HepG2 (cell line): ENCODE data around the gene AVPR2. TPM values are rescaled to one million over a fixed set of nuclear protein-coding genes. Genes with fewer than 3 reads are reported as not detected.

ENCODE experiments used
- ATAC-seq: fragments of 200-7000 bp; cut with Tn5 transposase; 3 replicates; pipeline ENCODE4 v1.9.1; 2020; ENCODE audit warnings: mild to moderate bottlenecking, moderate library complexity
- BruUV-seq: library from RNA; stranded (reverse); fragments of 400-500 nt; replicated peaks from 2 replicates; lab custom pipeline; 2021; lab: Mats Ljungman, UMichigan
- CTCF ChIA-PET: fragments of 300-600 bp; formaldehyde crosslinking; extraction: SDS; loops from one replicate; lab custom pipeline; 2021; ENCODE audit warnings: low total read pairs, inconsistent platforms, low intra/inter-chr PET ratio; lab: Yijun Ruan, JAX
- POLR2A ChIA-PET: fragments of 350-600 bp; sonication (Branson Sonifier 250); formaldehyde crosslinking; loops from one replicate; lab custom pipeline; 2020; ENCODE audit warnings: antibody characterized with exemption, inconsistent platforms; lab: Yijun Ruan, JAX
- DNase-seq: peaks from one replicate; pipeline ENCODE4 v3.0.0-alpha.2; 2015; ENCODE audit warnings: low spot score
- FAIRE-seq: peaks from 3 replicates; lab custom pipeline; 2011; peaks lifted over from hg19 to GRCh38; lab: Jason Lieb, UNC
- H2AFZ ChIP-seq: one replicate; pipeline ENCODE4 v1.6.1; 2011; ENCODE audit warnings: low read length, inconsistent platforms
- H3K27ac ChIP-seq: fragments of 300-600 bp; 3 replicates; pipeline ENCODE4 v1.8.0; 2011; ENCODE audit warnings: mixed run types, mild to moderate bottlenecking, mixed read lengths, low read length, inconsistent platforms; ENCODE audit not compliant: insufficient read depth; ENCODE audit errors: extremely low read length
- H3K27me3 ChIP-seq, 2 experiments: fragments of 200-600 bp in 1 of 2; 2 replicates in 1 of 2; 3 replicates in 1 of 2; pipeline versions ENCODE4 v1.6.0 to v1.8.0; 2011; ENCODE audit warnings: low read length in 2 of 2, mild to moderate bottlenecking in 2 of 2, moderate library complexity in 2 of 2, inconsistent platforms in 1 of 2; ENCODE audit not compliant: insufficient read depth in 2 of 2, control insufficient read depth in 1 of 2
- H3K36me3 ChIP-seq, 2 experiments: fragments of 200-600 bp in 1 of 2; replicated peaks in 1 of 2; 2 replicates in 1 of 2; 3 replicates in 1 of 2; pipeline versions ENCODE4 v1.5.1 to v1.8.0; 2011; ENCODE audit warnings: low read length in 2 of 2, inconsistent platforms in 1 of 2; ENCODE audit not compliant: insufficient read depth in 2 of 2, control insufficient read depth in 1 of 2
- H3K4me1 ChIP-seq: 2 replicates; pipeline ENCODE4 v1.5.1; 2012; ENCODE audit warnings: low read length, inconsistent platforms; ENCODE audit not compliant: insufficient read depth
- H3K4me2 ChIP-seq: 2 replicates; pipeline ENCODE4 v1.6.0; 2011; ENCODE audit warnings: low read depth, low read length, inconsistent platforms
- H3K4me3 ChIP-seq, 3 experiments: fragments of 200-600 bp in 1 of 3; sonication (generic), shearing (Covaris generic) in 1 of 3; replicated peaks in 1 of 3; 2 replicates each; pipeline ENCODE4 v1.5.1; 2011 to 2016; ENCODE audit warnings: low read length in 3 of 3, inconsistent platforms in 2 of 3, low read depth in 2 of 3, mild to moderate bottlenecking in 2 of 3, control low read depth in 1 of 3, mixed read lengths in 1 of 3; ENCODE audit not compliant: insufficient read depth in 1 of 3
- H3K79me2 ChIP-seq: one replicate; pipeline ENCODE4 v1.6.1; 2011; ENCODE audit warnings: low read length, inconsistent platforms; ENCODE audit not compliant: insufficient read depth
- H3K9ac ChIP-seq: 2 replicates; pipeline ENCODE4 v1.6.0; 2011; ENCODE audit warnings: mild to moderate bottlenecking, low read depth, low read length, inconsistent platforms; ENCODE audit not compliant: insufficient read depth
- H3K9me3 ChIP-seq: 2 replicates; pipeline ENCODE4 v1.5.1; 2012; ENCODE audit warnings: mild to moderate bottlenecking, low read length
- H4K20me1 ChIP-seq: 2 replicates; pipeline ENCODE4 v1.6.0; 2011; ENCODE audit warnings: inconsistent platforms, mild to moderate bottlenecking, low read length, moderate library complexity; ENCODE audit not compliant: insufficient read depth
- AGO2 ChIP-seq: fragments of 200-400 bp; formaldehyde crosslinking; optimal IDR thresholded peaks from 2 replicates; pipeline ENCODE3; 2017; ENCODE audit warnings: mild to moderate bottlenecking, low read depth, low read length, moderate library complexity
- ARNTL ChIP-seq: sonication (generic); formaldehyde crosslinking; IDR thresholded peaks from 2 replicates; pipeline ENCODE4 v1.4.0; 2020; ENCODE audit warnings: mild to moderate bottlenecking, missing genetic modification reagents
- CBX2 ChIP-seq, 2 experiments: fragments of 200-600 bp in 1 of 2; sonication (generic); formaldehyde crosslinking in 1 of 2; IDR thresholded peaks; 2 replicates each; pipeline versions ENCODE4 v1.7.0 to v1.8.1; 2018 to 2022; ENCODE audit warnings: low read depth in 2 of 2, low read length in 1 of 2, mild to moderate bottlenecking in 1 of 2, missing genetic modification reagents in 1 of 2
- HMG20A ChIP-seq: IDR thresholded peaks from 2 replicates; pipeline ENCODE4 v1.6.1; 2016; ENCODE audit warnings: borderline replicate concordance
- MYNN ChIP-seq: sonication (generic); formaldehyde crosslinking; IDR thresholded peaks from 2 replicates; pipeline ENCODE4 v1.4.0; 2020; ENCODE audit warnings: mild to moderate bottlenecking, low read depth, missing genetic modification reagents
- NCOA5 ChIP-seq: sonication (generic); formaldehyde crosslinking; IDR thresholded peaks from 2 replicates; pipeline ENCODE4 v1.4.0; 2020; ENCODE audit warnings: missing genetic modification reagents
- PRDM10 ChIP-seq: sonication (generic); formaldehyde crosslinking; IDR thresholded peaks from 2 replicates; pipeline ENCODE4 v1.4.0; 2020; ENCODE audit warnings: low read depth, missing genetic modification reagents
- TMF1 ChIP-seq: sonication (generic); formaldehyde crosslinking; IDR thresholded peaks from 2 replicates; pipeline ENCODE4 v1.8.1; 2022; ENCODE audit warnings: low read depth, missing genetic modification reagents
- YEATS2 ChIP-seq: sonication (generic); formaldehyde crosslinking; IDR thresholded peaks from 2 replicates; pipeline ENCODE4 v1.4.0; 2020; ENCODE audit warnings: missing genetic modification reagents, borderline replicate concordance
- ZBTB46 ChIP-seq: sonication (generic); formaldehyde crosslinking; IDR thresholded peaks from 2 replicates; pipeline ENCODE4 v1.4.0; 2020; ENCODE audit warnings: mild to moderate bottlenecking, missing genetic modification reagents, borderline replicate concordance
- ZNF619 ChIP-seq: sonication (generic); formaldehyde crosslinking; IDR thresholded peaks from 2 replicates; pipeline ENCODE4 v1.4.0; 2020; ENCODE audit warnings: mild to moderate bottlenecking, missing genetic modification reagents
- ZNF713 ChIP-seq: sonication (generic); formaldehyde crosslinking; IDR thresholded peaks from 2 replicates; pipeline ENCODE4 v1.4.0; 2020; ENCODE audit warnings: mild to moderate bottlenecking, missing genetic modification reagents
- WGBS: methylation state at CpG from one replicate; pipeline ENCODE4 v1.1.6; 2017; ENCODE audit warnings: low lambda C conversion rate; 5-methylcytosine and 5-hydroxymethylcytosine counted together
- in situ Hi-C: cut with HindIII; loops from 2 replicates; pipeline ENCODE4 v1.10.0; 2017; ENCODE audit warnings: low pct_unique_long_range_greater_than_20kb; ENCODE audit not compliant: extremely low pct_ligation_motif_present
- intact Hi-C: fragments of 100-400 bp; cut with micrococcal nuclease; formaldehyde crosslinking; loops from one replicate; pipeline ENCODE4 v1.10.0; 2022; ENCODE audit not compliant: unreplicated experiment
- polyA plus RNA-seq, 8 experiments: library from polyadenylated mRNA; depleted of rRNA in 3 of 8; stranded (reverse) in 7 of 8; unstranded in 1 of 8; fragments of >200 nt; fragmentation: Illumina TruSeq in 4 of 8; extraction: Trizol in 4 of 8; gene quantifications; 2 replicates each; pipeline versions ENCODE4 v1.2.1 to v1.2.3, GENCODE V29; 2011 to 2016; ENCODE audit warnings: low read depth in 4 of 8, missing spikeins in 1 of 8, mixed read lengths in 1 of 8; ENCODE audit not compliant: insufficient read depth in 1 of 8
- total RNA-seq, 5 experiments: library from RNA; depleted of rRNA; stranded (reverse); fragments of >200 nt; fragmentation: Illumina TruSeq; extraction: Trizol; gene quantifications; 2 replicates each; pipeline ENCODE4 v1.2.3, GENCODE V29; 2016; ENCODE audit warnings: low read depth in 1 of 5

AVPR2 gene
- total and polyA plus RNA-seq, 2 of the 13 experiments (the other 11 are each of a cell fraction or from before 2014, with no cell fraction given): not detected

- Histone ChIP-seq H3K27ac (peak overlapping the region; percentile 89), H3K27me3 (no peaks in the 10 kb centered on the region; a peak in 1 of 5 replicates)
- TF ChIP-seq ARNTL (CRISPR knock-in tag) (no peak), ZNF713 (CRISPR knock-in tag) (no peak), AGO2 (peak; percentile 18), YEATS2 (no peak), MYNN (CRISPR knock-in tag) (no peak), HMG20A (no peak), TMF1 (CRISPR knock-in tag) (no peak), ZNF619 (CRISPR knock-in tag) (no peak), PRDM10 (CRISPR knock-in tag) (0 out of 2 replicates have a peak, but pooled peaks have one; percentile 47), ZBTB46 (CRISPR knock-in tag) (no peak), CBX2 (IDR thresholded peaks at IDR 0.05; ENCODE audit: low read depth, low read length) (no peak), CBX2 (CRISPR knock-in tag; IDR thresholded peaks at IDR 0.05; ENCODE audit: low read depth) (no peak), NCOA5 (CRISPR knock-in tag) (no peak)
- TF ChIP-seq, all 625 proteins: peak for 2
- Histone ChIP-seq H3K4me3 (peak overlapping the region; percentile 30 to 79 (median 76); a peak in 3 of 6 replicates), H3K79me2 (no peaks in the 10 kb centered on the region), H3K9ac (peak overlapping the region; percentile 89; the same call in 1 of the 2 replicates), H3K36me3 (peaks cover 1 to 5% of the 10 kb centered on the region in 2 experiments; a peak in 1 of 5 replicates), H2AFZ (no peak overlapping the region), H3K9me3 (no peaks in the 10 kb centered on the region), H4K20me1 (no peaks in the 10 kb centered on the region), H3K4me2 (peak overlapping the region; percentile 76), H3K4me1 (peaks cover 67% of the 10 kb centered on the region)
- POLR2A ChIA-PET: interaction anchor here (0.7 to 4.2 kb wide), 8 partner anchors 9 to 300 kb away, joined by 3 to 82 read pairs (median 8); partner anchors contain the start of genes HCFC1, IDH3G, NAA10 and RENBP
- in situ Hi-C loops (no loop called here), intact Hi-C loops (no loop called here)
- DNase-seq (no peak), ATAC-seq (no peak), FAIRE-seq (no peak)
- CTCF ChIA-PET: no interaction called here
- no TSS peak for BruUV-seq
- WGBS: no CpG with 5 or more reads among the region's 4 CpGs
These were observed 22.0 kb downstream of the AVPR2 start for GRCh38 chrX:153926552-153926857.
